NB4 (cell line): ENCODE results near the gene PARD6B.

Experiments
- CTCF ChIP-seq: IDR thresholded peaks from one replicate; pipeline ENCODE4 v1.5.1; 2012; ENCODE audit warnings: low read depth, low read length
- MAX ChIP-seq: IDR thresholded peaks from 2 replicates; pipeline ENCODE4 v1.6.1; 2011; ENCODE audit warnings: low read depth, low read length

GRCh38 chr20:50737352-50737751 lies 6.0 kb downstream of the PARD6B start:
- no peak for TF ChIP-seq CTCF
- no peak for TF ChIP-seq MAX
